Esophagus squamous epithelium (tissue), 5 donors: ENCODE results near the gene GTF2IRD1. TPM values are rescaled to one million over a fixed set of nuclear protein-coding genes. Genes with fewer than 3 reads are reported as not detected.
"Not testable (repeated sequence)": the region's sequence is repeated elsewhere in the genome, so short reads cannot be mapped to it uniquely, and the experiment has no call there.

Experiments used
- DNase-seq: peaks from one replicate; lab custom pipeline; 2025; lab: John Stamatoyannopoulos, UW
- H3K27ac ChIP-seq, 4 donors: fragments of 200-600 bp; sonication (generic); one replicate each; pipeline ENCODE4 v1.5.1; 2016 to 2019; ENCODE audit warnings: mild to moderate bottlenecking in 1 of 4
- H3K27me3 ChIP-seq, 4 donors: fragments of 200-600 bp; sonication (generic); 1 replicate in 3 of 4; 2 replicates in 1 of 4; pipeline versions ENCODE4 v1.5.1 to v1.6.0; 2017 to 2021; ENCODE audit warnings: antibody characterized with exemption in 1 of 4
- H3K36me3 ChIP-seq, 3 donors: fragments of 200-600 bp; sonication (generic); one replicate each; pipeline ENCODE4 v1.5.1; 2016 to 2019
- H3K4me1 ChIP-seq, 3 donors: fragments of 200-600 bp; sonication (generic); one replicate each; pipeline ENCODE4 v1.5.1; 2017 to 2019
- H3K4me3 ChIP-seq, 4 donors: fragments of 200-600 bp; sonication (generic); 1 replicate in 3 of 4; 2 replicates in 1 of 4; pipeline ENCODE4 v1.5.1; 2016 to 2019; ENCODE audit warnings: mild to moderate bottlenecking in 2 of 4, moderate library complexity in 1 of 4
- H3K9me3 ChIP-seq, 3 donors: fragments of 200-600 bp; sonication (generic); one replicate each; pipeline ENCODE4 v1.5.1; 2016 to 2019
- CTCF ChIP-seq, 6 experiments: fragments of 450-650 bp in 4 of 6; fragments of 200-600 bp in 2 of 6; sonication (generic) in 2 of 6; IDR thresholded peaks; one replicate each; pipeline ENCODE4 v1.5.1; 2016 to 2019; ENCODE audit warnings: antibody characterized with exemption in 6 of 6, mild to moderate bottlenecking in 4 of 6, moderate library complexity in 4 of 6
- POLR2A ChIP-seq, 4 donors: fragments of 450-650 bp; IDR thresholded peaks; one replicate each; pipeline ENCODE4 v1.6.1; 2017; ENCODE audit warnings: antibody characterized with exemption in 4 of 4, mild to moderate bottlenecking in 4 of 4, moderate library complexity in 3 of 4
- WGBS, 2 donors: methylation state at CpG; one replicate each; pipeline ENCODE4 v1.1.5; 2018; 5-methylcytosine and 5-hydroxymethylcytosine counted together
- intact Hi-C: fragments of 100-400 bp; cut with DNase I; formaldehyde crosslinking; loops from one replicate; pipeline ENCODE4 v1.15.0; 2022
- total RNA-seq, 4 donors: library from RNA; depleted of rRNA; stranded (reverse); fragments of >200 nt; gene quantifications; one replicate each; pipeline ENCODE4 v1.1.0, GENCODE V29; 2016
- donor health status: DM: yes; HTN: yes; CAD: no.

Gene GTF2IRD1
- total RNA-seq, 4 donors from 2014 or later = 26.8 to 35.6 (median 28.5) TPM

GRCh38 chr7:74554178-74554577 lies 100.5 kb downstream of the GTF2IRD1 start:
- WGBS, 2 donors = 66 to 84% methylated on average over 6 of the region's 7 CpGs
- TF ChIP-seq POLR2A (IDR thresholded peaks at IDR 0.05) (no peak), CTCF (IDR thresholded peaks at IDR 0.05) (no peak)

GRCh38 chr7:74560086-74560719 lies 106.5 kb downstream of the GTF2IRD1 start:
- WGBS, 2 donors = 80 to 81% methylated on average over 4 to 5 of the region's 5 CpGs
- Histone ChIP-seq H3K4me3 (no peak overlapping the region), H3K27ac (no peak overlapping the region), H3K36me3 (peaks cover 4 to 98% (median 12%) of the 10 kb centered on the region in 3 donors), H3K4me1 (peaks cover 0 to 4% (median 0%) of the 10 kb centered on the region in 3 donors), H3K27me3 (no peaks in the 10 kb centered on the region), H3K9me3 (no peaks in the 10 kb centered on the region)
- intact Hi-C loops = no loop called here
- no peak for DNase-seq
- TF ChIP-seq POLR2A (IDR thresholded peaks at IDR 0.05) (no peak), CTCF (IDR thresholded peaks at IDR 0.05) (no peak)

More at GRCh38 chr7:74554178-74554577, 100.5 kb downstream of the GTF2IRD1 start:
- intact Hi-C loops = no loop called here
- H3K27me3 ChIP-seq = no peaks in the 10 kb centered on the region
- peaks cover under 1 to 96% (median 7%) of the 10 kb centered on the region in 3 donors for H3K36me3 ChIP-seq
- no peak overlapping the region for H3K4me3 ChIP-seq
- no peaks in the 10 kb centered on the region for H3K9me3 ChIP-seq
- peaks cover 0 to 8% (median 0%) of the 10 kb centered on the region in 3 donors for H3K4me1 ChIP-seq
- H3K27ac ChIP-seq = peak overlapping the region in 1 of 4 donors; percentile 25
- no peak for DNase-seq

- Histone ChIP-seq H3K4me1 (peaks cover 0 to 7% (median 0%) of the 10 kb centered on the region in 3 donors), H3K36me3 (peaks cover 4 to 92% (median 12%) of the 10 kb centered on the region in 3 donors), H3K9me3 (no peaks in the 10 kb centered on the region), H3K27me3 (no peaks in the 10 kb centered on the region), H3K4me3 (no peak overlapping the region), H3K27ac (no peak overlapping the region)
- TF ChIP-seq POLR2A (IDR thresholded peaks at IDR 0.05) = no peak
- TF ChIP-seq CTCF (IDR thresholded peaks at IDR 0.05) = no peak
- 80 to 96% methylated on average over 4 to 6 of the region's 12 CpGs for WGBS, 2 donors
- no peak for DNase-seq
- intact Hi-C loops = no loop called here
Observed at GRCh38 chr7:74561898-74562613, 108.3 kb downstream of the GTF2IRD1 start.

- intact Hi-C loops, H3K27ac ChIP-seq, H3K27me3 ChIP-seq, DNase-seq, H3K9me3 ChIP-seq, H3K4me3 ChIP-seq: not testable (repeated sequence)
- 92 to 96% methylated on average over 6 of the region's 6 CpGs for WGBS, 2 donors
- Histone ChIP-seq H3K4me1 (peaks cover 0 to 12% (median 0%) of the 10 kb centered on the region in 3 donors), H3K36me3 (peaks cover 4 to 77% (median 10%) of the 10 kb centered on the region in 3 donors)
Observed at GRCh38 chr7:74563639-74564038, 109.9 kb downstream of the GTF2IRD1 start.

- no peak overlapping the region for H3K27ac ChIP-seq
- no peak overlapping the region for H3K4me3 ChIP-seq
- H3K27me3 ChIP-seq = no peaks in the 10 kb centered on the region
- DNase-seq = no peak
- no peak for TF ChIP-seq POLR2A (IDR thresholded peaks at IDR 0.05)
- TF ChIP-seq CTCF (IDR thresholded peaks at IDR 0.05) = no peak
- H3K9me3 ChIP-seq = no peaks in the 10 kb centered on the region
- 85 to 90% methylated on average over 2 of the region's 2 CpGs for WGBS, 2 donors
- peaks cover 0 to 16% (median 4%) of the 10 kb centered on the region in 3 donors for H3K4me1 ChIP-seq
- H3K36me3 ChIP-seq = peaks cover 0 to 42% (median 0%) of the 10 kb centered on the region in 3 donors
- intact Hi-C loops = no loop called here
Observed at GRCh38 chr7:74567318-74567668, 113.6 kb downstream of the GTF2IRD1 start.
